Neural cell (in vitro differentiated cells): ENCODE data around the gene DPYSL4. TPM values are rescaled to one million over a fixed set of nuclear protein-coding genes. Genes with fewer than 3 reads are reported as not detected.

Experiments used
- H2AFZ ChIP-seq: fragments of 200-600, 300-800 bp; sonication (generic), shearing (Covaris generic); 2 replicates; pipeline ENCODE4 v1.6.0; 2014; ENCODE audit warnings: low read depth, mild to moderate bottlenecking, antibody characterized with exemption, low read length, moderate library complexity
- H3F3A ChIP-seq: fragments of 200-600 bp; shearing (Covaris generic); 2 replicates; pipeline ENCODE4 v1.6.1; 2016; ENCODE audit warnings: mild to moderate bottlenecking, moderate library complexity, mixed read lengths, antibody characterized with exemption, low read length; ENCODE audit not compliant: insufficient read depth, poor library complexity, severe bottlenecking
- H3K27ac ChIP-seq: fragments of 200-600, 300-800 bp; sonication (generic), shearing (Covaris generic); 2 replicates; pipeline ENCODE4 v1.5.1; 2014; ENCODE audit warnings: mild to moderate bottlenecking, low read length, moderate library complexity
- H3K27me3 ChIP-seq: fragments of 300-800, 200-600 bp; sonication (generic), shearing (Covaris generic); 2 replicates; pipeline ENCODE4 v1.6.0; 2014; ENCODE audit warnings: mild to moderate bottlenecking, low read depth, low read length, moderate library complexity; ENCODE audit not compliant: insufficient read depth
- H3K36me3 ChIP-seq: fragments of 300-800, 200-600 bp; sonication (generic), shearing (Covaris generic); 2 replicates; pipeline ENCODE4 v1.5.1; 2014; ENCODE audit warnings: mild to moderate bottlenecking, antibody characterized with exemption, low read length, moderate library complexity; ENCODE audit not compliant: insufficient read depth
- H3K4me2 ChIP-seq: fragments of 300-800, 200-600 bp; sonication (generic), shearing (Covaris generic); 2 replicates; pipeline ENCODE4 v1.6.0; 2014; ENCODE audit warnings: mild to moderate bottlenecking, low read length
- H3K4me3 ChIP-seq: fragments of 300-800, 200-600 bp; sonication (generic), shearing (Covaris generic); 2 replicates; pipeline ENCODE4 v1.5.1; 2014; ENCODE audit warnings: mild to moderate bottlenecking, low read length, moderate library complexity
- H3K79me2 ChIP-seq: fragments of 200-600 bp; shearing (Covaris generic); replicated peaks from 2 replicates; pipeline ENCODE4 v1.6.0; 2014; ENCODE audit warnings: mild to moderate bottlenecking, low read length, moderate library complexity; ENCODE audit not compliant: insufficient read depth
- H3K9ac ChIP-seq: fragments of 300-800, 200-600 bp; sonication (generic), shearing (Covaris generic); 2 replicates; pipeline ENCODE4 v1.6.1; 2016; ENCODE audit warnings: mild to moderate bottlenecking, low read length, mixed read lengths
- H3K9me2 ChIP-seq: fragments of 200-600 bp; shearing (Covaris generic); 2 replicates; pipeline ENCODE4 v1.6.1; 2016; ENCODE audit warnings: mild to moderate bottlenecking, low read length, mixed read lengths; ENCODE audit not compliant: insufficient read depth
- H3K9me3 ChIP-seq: fragments of 200-600, 300-800 bp; sonication (generic), shearing (Covaris generic); 2 replicates; pipeline ENCODE4 v1.6.1; 2016; ENCODE audit warnings: mild to moderate bottlenecking, mixed run types, low read length, moderate library complexity, mixed read lengths
- H4K20me1 ChIP-seq: fragments of 200-600 bp; shearing (Covaris generic); 2 replicates; pipeline ENCODE4 v1.6.1; 2016; ENCODE audit warnings: mild to moderate bottlenecking, mixed run types; ENCODE audit not compliant: insufficient read depth
- CTCF ChIP-seq: fragments of 450-650 bp; IDR thresholded peaks from 2 replicates; pipeline ENCODE4 v1.5.1; 2014; ENCODE audit warnings: antibody characterized with exemption, mild to moderate bottlenecking, moderate library complexity; ENCODE audit not compliant: poor library complexity, severe bottlenecking
- EP300 ChIP-seq: fragments of 450-650 bp; conservative IDR thresholded peaks from 2 replicates; pipeline ENCODE4 v1.6.1; 2014; ENCODE audit warnings: antibody characterized with exemption, mild to moderate bottlenecking, moderate library complexity; ENCODE audit not compliant: poor library complexity, severe bottlenecking
- EZH2 ChIP-seq: fragments of 200-600, 300-800 bp; shearing (Covaris generic), sonication (generic); IDR thresholded peaks from 2 replicates; pipeline ENCODE4 v1.6.1; 2014; ENCODE audit warnings: antibody characterized with exemption, low read length, borderline replicate concordance, mild to moderate bottlenecking; ENCODE audit not compliant: insufficient read depth, poor library complexity, severe bottlenecking
- MXI1 ChIP-seq: fragments of 450-650 bp; conservative IDR thresholded peaks from 2 replicates; pipeline ENCODE4 v1.6.1; 2014; ENCODE audit warnings: antibody characterized with exemption, mild to moderate bottlenecking; ENCODE audit not compliant: poor library complexity, severe bottlenecking
- POLR2AphosphoS5 ChIP-seq: IDR thresholded peaks from 2 replicates; pipeline ENCODE4 v1.6.1; 2012
- RAD21 ChIP-seq: fragments of 450-650 bp; conservative IDR thresholded peaks from 2 replicates; pipeline ENCODE4 v1.6.1; 2014; ENCODE audit warnings: antibody characterized with exemption, mild to moderate bottlenecking, moderate library complexity
- SMC3 ChIP-seq: fragments of 450-650 bp; conservative IDR thresholded peaks from 2 replicates; pipeline ENCODE4 v1.6.1; 2014; ENCODE audit warnings: antibody characterized with exemption, mild to moderate bottlenecking, moderate library complexity; ENCODE audit not compliant: poor library complexity
- TAF1 ChIP-seq: IDR thresholded peaks from 2 replicates; pipeline ENCODE4 v1.6.1; 2012; ENCODE audit warnings: low read depth
- polyA plus RNA-seq: library from polyadenylated mRNA; depleted of rRNA; stranded (reverse); fragments of >200 nt; gene quantifications from 2 replicates; pipeline ENCODE4 v1.2.3, GENCODE V29; 2014
- TF ChIP-seq, protein P1 (sequence below): IDR thresholded peaks from 2 replicates; pipeline ENCODE4 v1.6.1; 2012; ENCODE audit warnings: borderline replicate concordance

The DPYSL4 gene
- polyA plus RNA-seq, 1 donor from 2014 or later = 116 TPM

DNA sequence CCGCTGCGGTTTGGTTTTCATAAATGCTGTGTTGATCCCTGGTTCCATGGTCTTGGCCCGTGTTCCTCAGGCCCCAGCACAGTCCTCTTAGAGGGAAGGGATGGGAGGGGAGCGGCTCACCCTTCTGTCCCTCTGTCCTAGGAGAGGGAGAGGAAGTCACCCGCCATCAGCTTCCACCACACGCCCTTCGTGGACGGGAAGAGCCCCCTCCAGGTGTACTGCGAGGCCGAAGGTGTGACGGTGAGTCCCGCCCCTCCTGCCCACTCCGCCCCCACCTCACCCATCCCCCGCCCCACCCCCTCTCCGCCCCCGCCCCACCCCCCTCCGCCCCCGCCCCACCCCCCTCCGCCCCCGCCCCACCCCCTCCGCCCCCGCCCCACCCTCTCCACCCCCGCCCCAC lies 37.5 kb upstream of the DPYSL4 start:
- no peak for TF ChIP-seq RAD21
- TF ChIP-seq, protein P1, sequence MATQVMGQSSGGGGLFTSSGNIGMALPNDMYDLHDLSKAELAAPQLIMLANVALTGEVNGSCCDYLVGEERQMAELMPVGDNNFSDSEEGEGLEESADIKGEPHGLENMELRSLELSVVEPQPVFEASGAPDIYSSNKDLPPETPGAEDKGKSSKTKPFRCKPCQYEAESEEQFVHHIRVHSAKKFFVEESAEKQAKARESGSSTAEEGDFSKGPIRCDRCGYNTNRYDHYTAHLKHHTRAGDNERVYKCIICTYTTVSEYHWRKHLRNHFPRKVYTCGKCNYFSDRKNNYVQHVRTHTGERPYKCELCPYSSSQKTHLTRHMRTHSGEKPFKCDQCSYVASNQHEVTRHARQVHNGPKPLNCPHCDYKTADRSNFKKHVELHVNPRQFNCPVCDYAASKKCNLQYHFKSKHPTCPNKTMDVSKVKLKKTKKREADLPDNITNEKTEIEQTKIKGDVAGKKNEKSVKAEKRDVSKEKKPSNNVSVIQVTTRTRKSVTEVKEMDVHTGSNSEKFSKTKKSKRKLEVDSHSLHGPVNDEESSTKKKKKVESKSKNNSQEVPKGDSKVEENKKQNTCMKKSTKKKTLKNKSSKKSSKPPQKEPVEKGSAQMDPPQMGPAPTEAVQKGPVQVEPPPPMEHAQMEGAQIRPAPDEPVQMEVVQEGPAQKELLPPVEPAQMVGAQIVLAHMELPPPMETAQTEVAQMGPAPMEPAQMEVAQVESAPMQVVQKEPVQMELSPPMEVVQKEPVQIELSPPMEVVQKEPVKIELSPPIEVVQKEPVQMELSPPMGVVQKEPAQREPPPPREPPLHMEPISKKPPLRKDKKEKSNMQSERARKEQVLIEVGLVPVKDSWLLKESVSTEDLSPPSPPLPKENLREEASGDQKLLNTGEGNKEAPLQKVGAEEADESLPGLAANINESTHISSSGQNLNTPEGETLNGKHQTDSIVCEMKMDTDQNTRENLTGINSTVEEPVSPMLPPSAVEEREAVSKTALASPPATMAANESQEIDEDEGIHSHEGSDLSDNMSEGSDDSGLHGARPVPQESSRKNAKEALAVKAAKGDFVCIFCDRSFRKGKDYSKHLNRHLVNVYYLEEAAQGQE = no peak
- no peak for TF ChIP-seq POLR2AphosphoS5
- no peak for TF ChIP-seq MXI1
- no peak for TF ChIP-seq CTCF
- no peak for TF ChIP-seq SMC3
- no peak for TF ChIP-seq TAF1
- no peak for TF ChIP-seq EP300
- Histone ChIP-seq H3K36me3 (no peaks in the 10 kb centered on the region), H3K79me2 (no peaks in the 10 kb centered on the region), H3K27me3 (no peaks in the 10 kb centered on the region), H3K9ac (no peak overlapping the region), H3K4me2 (no peak overlapping the region), H3K27ac (no peak overlapping the region), H3F3A (no peaks in the 10 kb centered on the region), H2AFZ (no peak overlapping the region), H3K9me3 (no peaks in the 10 kb centered on the region), H4K20me1 (no peaks in the 10 kb centered on the region), H3K4me3 (no peak overlapping the region), H3K9me2 (no peaks in the 10 kb centered on the region)

DNA sequence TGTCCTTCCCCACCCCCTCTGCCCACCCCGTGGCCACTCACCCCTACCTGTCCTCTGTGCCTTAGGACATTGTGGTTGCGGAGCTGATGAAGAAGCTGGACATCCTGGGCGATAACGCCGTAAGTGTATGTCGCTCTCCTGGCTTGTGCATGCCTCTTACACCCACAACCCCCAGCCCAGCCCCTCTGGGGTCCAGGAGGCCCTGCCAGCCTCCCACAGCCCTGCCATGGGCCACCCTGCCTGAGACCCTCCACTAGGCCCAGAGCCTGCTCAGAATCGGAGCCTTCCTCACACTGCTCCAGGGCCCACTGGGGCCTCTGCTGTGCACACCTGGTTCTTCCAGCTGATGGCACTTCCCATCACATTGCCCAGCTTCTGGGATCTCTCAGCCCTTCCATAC lies 36.8 kb upstream of the DPYSL4 start:
- Histone ChIP-seq H3F3A (no peaks in the 10 kb centered on the region), H3K4me3 (no peak overlapping the region), H3K27me3 (no peaks in the 10 kb centered on the region), H2AFZ (no peak overlapping the region), H3K79me2 (no peaks in the 10 kb centered on the region), H4K20me1 (no peaks in the 10 kb centered on the region), H3K9ac (no peak overlapping the region), H3K4me2 (no peak overlapping the region), H3K9me2 (no peaks in the 10 kb centered on the region), H3K9me3 (no peaks in the 10 kb centered on the region), H3K36me3 (no peaks in the 10 kb centered on the region), H3K27ac (no peak overlapping the region)
- TF ChIP-seq POLR2AphosphoS5 (no peak), RAD21 (no peak), TAF1 (no peak), EZH2 (no peak), SMC3 (no peak), EP300 (no peak), MXI1 (no peak), CTCF (no peak)
- TF ChIP-seq, protein P1 = no peak
